GM19043 (cell line): ENCODE measurements around the gene NOC2L.

ENCODE experiments used
- ATAC-seq: cut with Tn5 transposase; IDR thresholded peaks from one replicate; pipeline ENCODE4 v1.9.1; 2021; ENCODE audit warnings: low read depth; ENCODE audit not compliant: unreplicated experiment

Gene NOC2L

GRCh38 chr1:932776-933602 lies 26.1 kb downstream of the NOC2L start:
- no peak for ATAC-seq

- no peak for ATAC-seq
These were observed 26.9 kb downstream of the NOC2L start for GRCh38 chr1:932173-932510.

GRCh38 chr1:931380-932172 lies 27.5 kb downstream of the NOC2L start:
- ATAC-seq: no peak

- no peak for ATAC-seq
These were observed 28.4 kb downstream of the NOC2L start for GRCh38 chr1:930633-931138.

- ATAC-seq: no peak
These were observed 29.1 kb downstream of the NOC2L start for GRCh38 chr1:929712-930632.

- ATAC-seq: no peak
These were observed 30.0 kb downstream of the NOC2L start for GRCh38 chr1:928825-929661.

- no peak for ATAC-seq
These were observed 31.3 kb downstream of the NOC2L start for GRCh38 chr1:927748-928147.

GRCh38 chr1:927234-927633 lies 31.8 kb downstream of the NOC2L start:
- ATAC-seq: no peak

GRCh38 chr1:925561-926421 lies 33.3 kb downstream of the NOC2L start:
- no peak for ATAC-seq

GRCh38 chr1:924656-925560 lies 34.1 kb downstream of the NOC2L start:
- ATAC-seq: no peak

- no peak for ATAC-seq
These were observed 34.9 kb downstream of the NOC2L start for GRCh38 chr1:923991-924655.

GRCh38 chr1:923131-923990 lies 35.7 kb downstream of the NOC2L start, which contains the start of gene SAMD11:
TSS of gene SAMD11 (plus strand) at chr1:923923. CDS start at chr1:924432, 509 bp downstream.
- no peak for ATAC-seq

- ATAC-seq: no peak
These were observed 37.8 kb downstream of the NOC2L start for GRCh38 chr1:921011-921837.

GRCh38 chr1:920521-920920 lies 38.5 kb downstream of the NOC2L start:
- no peak for ATAC-seq

- ATAC-seq: no peak
These were observed 39.0 kb downstream of the NOC2L start for GRCh38 chr1:920010-920409.
